Cardiac muscle cell (in vitro differentiated cells and primary cell): Measurements from ENCODE around the gene SMAD7. TPM values are rescaled to one million over a fixed set of nuclear protein-coding genes. Genes with fewer than 3 reads are reported as not detected.

ENCODE experiments used
- DNase-seq, 2 donors: peaks; one replicate each; pipeline versions ENCODE4 v3.0.0 to v3.0.0-alpha.2; 2010 to 2017; ENCODE audit warnings: low read depth in 1 of 2, low spot score in 1 of 2
- H3K27ac ChIP-seq: fragments of 200-600 bp; sonication (generic); 2 replicates; pipeline ENCODE4 v1.5.1; 2016
- H3K27me3 ChIP-seq: fragments of 200-600 bp; sonication (generic); 2 replicates; pipeline ENCODE4 v1.6.0; 2016; ENCODE audit warnings: control low read depth
- H3K36me3 ChIP-seq: fragments of 200-600 bp; sonication (generic); 2 replicates; pipeline ENCODE4 v1.5.1; 2016; ENCODE audit warnings: control low read depth
- H3K4me1 ChIP-seq: fragments of 200-600 bp; sonication (generic); 2 replicates; pipeline ENCODE4 v1.8.1; 2017; ENCODE audit warnings: low read depth, mild to moderate bottlenecking, mixed run types
- H3K4me3 ChIP-seq: fragments of 200-600 bp; sonication (generic); 2 replicates; pipeline ENCODE4 v1.5.1; 2016; ENCODE audit warnings: mild to moderate bottlenecking
- H3K9me3 ChIP-seq: fragments of 200-600 bp; sonication (generic); 2 replicates; pipeline ENCODE4 v1.5.1; 2017; ENCODE audit warnings: low read depth, mild to moderate bottlenecking, control low read depth
- CTCF ChIP-seq: IDR thresholded peaks from 2 replicates; pipeline ENCODE4 v1.5.1; 2012; ENCODE audit warnings: low read depth, mild to moderate bottlenecking, low read length
- polyA plus RNA-seq: library from polyadenylated mRNA; unstranded; fragments of >200 nt; fragmentation: Nextera tagmentation; extraction: Ambion mirVana; gene quantifications from 2 replicates; pipeline ENCODE4 v1.2.1, GENCODE V29; 2016
- total RNA-seq: library from RNA; depleted of rRNA; stranded (reverse); fragments of >200 nt; gene quantifications from 2 replicates; pipeline ENCODE4 v1.2.3, GENCODE V29; 2016

SMAD7 gene
- total and polyA plus RNA-seq, 2 experiments from 2014 or later = 60.1 to 129 TPM

- peak in 1 of 2 donors; percentile 22 for DNase-seq
- TF ChIP-seq CTCF = no peak
- H3K27me3 ChIP-seq = no peaks in the 10 kb centered on the region
- H3K27ac ChIP-seq = no peak overlapping the region
- no peaks in the 10 kb centered on the region for H3K9me3 ChIP-seq
- no peak overlapping the region for H3K4me3 ChIP-seq
- no peaks in the 10 kb centered on the region for H3K36me3 ChIP-seq
- peaks cover 9% of the 10 kb centered on the region for H3K4me1 ChIP-seq
Observed at GRCh38 chr18:48894799-48895346, 55.9 kb downstream of the SMAD7 start.

GRCh38 chr18:48893608-48894600 is 56.9 kb downstream of the SMAD7 start:
- Histone ChIP-seq H3K27ac (peak overlapping the region; percentile 53), H3K4me1 (peaks cover 16% of the 10 kb centered on the region), H3K27me3 (no peaks in the 10 kb centered on the region), H3K4me3 (no peak overlapping the region), H3K9me3 (no peaks in the 10 kb centered on the region), H3K36me3 (no peaks in the 10 kb centered on the region)
- no peak for TF ChIP-seq CTCF
- no peak for DNase-seq

GRCh38 chr18:48893061-48893607 is 57.6 kb downstream of the SMAD7 start:
- no peaks in the 10 kb centered on the region for H3K27me3 ChIP-seq
- no peak overlapping the region for H3K4me3 ChIP-seq
- no peak for DNase-seq
- no peaks in the 10 kb centered on the region for H3K36me3 ChIP-seq
- no peaks in the 10 kb centered on the region for H3K9me3 ChIP-seq
- TF ChIP-seq CTCF = no peak
- peaks cover 20% of the 10 kb centered on the region for H3K4me1 ChIP-seq
- H3K27ac ChIP-seq = peak overlapping the region; percentile 53

GRCh38 chr18:48892146-48892855 is 58.5 kb downstream of the SMAD7 start:
- peaks cover 23% of the 10 kb centered on the region for H3K4me1 ChIP-seq

More at GRCh38 chr18:48892146-48892855, 58.5 kb downstream of the SMAD7 start:
- no peak for DNase-seq
- Histone ChIP-seq H3K27me3 (no peaks in the 10 kb centered on the region), H3K9me3 (no peaks in the 10 kb centered on the region), H3K27ac (no peak overlapping the region), H3K36me3 (no peaks in the 10 kb centered on the region), H3K4me3 (no peak overlapping the region)
- no peak for TF ChIP-seq CTCF
